Left lung (tissue), 10 donors: ENCODE measurements around the gene NEURL1. TPM values are rescaled to one million over a fixed set of nuclear protein-coding genes. Genes with fewer than 3 reads are reported as not detected.

ENCODE experiments used
- ATAC-seq: fragments of 200-7000 bp; cut with Tn5 transposase; one replicate; pipeline ENCODE4 v1.9.1; 2020; ENCODE audit warnings: moderate library complexity
- DNase-seq, 4 donors: peaks; one replicate each; pipeline ENCODE4 v3.0.0-alpha.2; 2013 to 2020
- H3K27ac ChIP-seq, 2 donors: fragments of 200-600 bp; sonication (generic) in 1 of 2; one replicate each; pipeline versions ENCODE4 v1.5.0 to v1.8.0; 2020 to 2021
- H3K27me3 ChIP-seq, 2 donors: fragments of 200-600 bp; sonication (generic) in 1 of 2; one replicate each; pipeline versions ENCODE4 v1.5.0 to v1.8.0; 2020 to 2021
- H3K36me3 ChIP-seq, 2 donors: fragments of 200-600 bp; sonication (generic) in 1 of 2; one replicate each; pipeline versions ENCODE4 v1.5.0 to v1.8.0; 2020 to 2021
- H3K4me1 ChIP-seq, 2 donors: fragments of 200-600 bp; one replicate each; pipeline ENCODE4 v1.8.0; 2021
- H3K4me3 ChIP-seq, 2 donors: fragments of 200-600 bp; sonication (generic) in 1 of 2; one replicate each; pipeline versions ENCODE4 v1.5.0 to v1.8.0; 2020 to 2021; ENCODE audit warnings: mild to moderate bottlenecking in 1 of 2
- H3K9me3 ChIP-seq, 2 donors: fragments of 200-600 bp; sonication (generic) in 1 of 2; one replicate each; pipeline versions ENCODE4 v1.5.0 to v1.8.0; 2020 to 2021
- CTCF ChIP-seq, 2 donors: fragments of 200-600 bp; sonication (generic) in 1 of 2; IDR thresholded peaks; one replicate each; pipeline versions ENCODE4 v1.5.0 to v1.8.0; 2021; ENCODE audit warnings: antibody characterized with exemption in 2 of 2
- intact Hi-C, 2 donors: fragments of 100-400 bp; cut with DNase I; formaldehyde crosslinking; loops; one replicate each; pipeline versions ENCODE4 v1.11.2 to v1.14.2; 2022
- polyA plus RNA-seq, 6 donors: library from polyadenylated mRNA; unstranded; fragments of 120-200 nt; gene quantifications; one replicate each; pipeline ENCODE4 v1.2.1, GENCODE V29; 2013; ENCODE audit not compliant: insufficient read length in 6 of 6
- total RNA-seq, 2 donors: library from RNA; stranded (reverse); fragmentation: NEBNext Ultra II Directional; extraction: Animal tissue kit (Norgen Biotek cat#: 25700); gene quantifications; one replicate each; pipeline ENCODE4 v1.2.1, GENCODE V29; 2021
- donor health status: DM: no; HTN: yes; CAD: no.
- donor health status: DM: no; HTN: no; CAD: no.

NEURL1 gene
- total and polyA plus RNA-seq, 8 donors, result 0.76 to 2.1 (median 1.4) TPM

- Histone ChIP-seq H3K27me3 (no peaks in the 10 kb centered on the region), H3K4me3 (no peak overlapping the region), H3K36me3 (peaks cover 0 to 30% of the 10 kb centered on the region in 2 donors), H3K27ac (no peak overlapping the region), H3K4me1 (no peaks in the 10 kb centered on the region), H3K9me3 (no peaks in the 10 kb centered on the region)
- ATAC-seq, result no peak
- DNase-seq, result peak in 1 of 4 donors; percentile 32
- TF ChIP-seq CTCF (IDR thresholded peaks at IDR 0.05), result no peak
- intact Hi-C loops, result loop anchor here in 1 of 2 donors (5.0 kb wide), 1 partner anchor 87 kb away; no protein-coding TSS in a partner anchor
Measured at GRCh38 chr10:103600325-103600724, 106.8 kb downstream of the NEURL1 start.

DNA sequence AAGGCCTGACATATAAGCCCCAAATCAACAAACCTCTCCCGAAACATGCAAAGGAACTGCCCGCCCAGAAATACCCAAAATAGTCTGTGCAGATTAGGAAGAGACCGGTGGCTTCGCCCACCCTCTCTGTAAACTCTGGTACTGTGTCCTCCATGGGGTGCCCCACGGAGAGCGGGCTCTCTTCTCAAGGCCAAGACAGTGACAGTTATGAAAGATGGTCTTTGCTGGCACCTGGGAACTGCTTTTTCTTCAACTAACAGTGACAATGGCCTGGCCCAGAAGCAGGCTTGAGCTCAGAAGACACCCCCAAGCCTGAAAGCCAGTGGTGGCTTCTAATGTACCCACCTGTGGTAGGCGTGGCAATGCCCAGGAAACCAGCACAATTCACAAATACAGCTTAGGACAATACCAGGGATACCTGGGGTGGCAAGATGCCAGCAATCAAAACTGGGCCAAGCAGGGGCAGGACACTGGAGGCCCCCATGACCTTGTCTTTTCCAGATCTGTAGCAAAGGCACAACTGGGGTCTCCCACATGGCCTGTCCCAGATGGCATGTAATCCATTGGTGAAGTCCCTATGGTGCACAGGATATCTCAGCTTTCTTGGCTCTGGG, 107.6 kb downstream of the NEURL1 start:
- Histone ChIP-seq H3K36me3 (peaks cover 0 to 30% of the 10 kb centered on the region in 2 donors), H3K4me1 (no peaks in the 10 kb centered on the region), H3K9me3 (no peaks in the 10 kb centered on the region), H3K27ac (no peak overlapping the region), H3K4me3 (no peak overlapping the region), H3K27me3 (no peaks in the 10 kb centered on the region)
- ATAC-seq (no peak), DNase-seq (peak in 1 of 4 donors; percentile 17)
- intact Hi-C loops, result loop anchor here in 1 of 2 donors (5.0 kb wide), 1 partner anchor 86 kb away; no protein-coding TSS in a partner anchor
- no peak for TF ChIP-seq CTCF (IDR thresholded peaks at IDR 0.05)

DNA sequence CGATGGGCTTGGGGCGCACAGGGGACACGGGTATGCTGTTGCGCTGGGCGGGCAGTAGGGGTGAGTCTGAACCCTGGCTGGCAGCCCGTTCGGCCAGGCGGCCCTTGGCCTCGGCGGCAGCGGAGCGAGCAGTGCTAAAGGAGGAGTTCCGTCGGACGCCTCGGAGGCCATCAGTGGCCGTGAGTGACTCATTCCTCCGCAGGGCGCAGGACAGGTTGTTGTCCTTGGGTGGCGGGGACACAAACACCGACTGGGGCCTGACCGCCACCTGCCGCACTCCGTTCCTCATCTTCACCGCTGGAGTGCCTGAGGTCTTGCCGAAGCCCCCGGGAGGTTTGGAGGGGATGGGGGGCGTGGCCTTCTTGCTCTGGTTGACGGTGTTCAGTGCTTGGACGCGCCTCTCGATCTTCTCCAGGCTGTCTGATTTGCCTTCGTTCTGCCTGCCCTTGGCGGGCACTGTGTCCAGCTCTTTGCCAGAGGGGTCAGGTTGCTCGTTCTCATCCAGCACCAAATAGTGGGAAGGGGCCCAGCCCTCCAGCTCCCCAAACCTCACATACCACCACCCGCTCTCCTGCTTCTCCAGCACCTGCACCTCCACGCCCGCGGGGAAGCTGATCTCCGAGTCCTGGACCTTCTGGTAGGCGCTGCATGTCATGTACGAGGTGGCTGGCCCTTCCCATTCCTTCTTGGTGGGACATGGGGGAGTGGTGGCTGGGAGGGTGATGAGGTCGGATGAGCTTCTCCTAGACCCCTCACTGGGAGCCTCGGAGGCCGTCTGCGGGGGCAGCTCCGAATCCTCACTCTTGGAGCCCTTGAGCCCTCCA, 108.7 kb downstream of the NEURL1 start:
- no peaks in the 10 kb centered on the region for H3K9me3 ChIP-seq
- H3K27me3 ChIP-seq, result no peaks in the 10 kb centered on the region
- peaks cover 0 to 30% of the 10 kb centered on the region in 2 donors for H3K36me3 ChIP-seq
- TF ChIP-seq CTCF (IDR thresholded peaks at IDR 0.05), result no peak
- no peak overlapping the region for H3K27ac ChIP-seq
- DNase-seq (peak in 1 of 4 donors; percentile 72), ATAC-seq (no peak)
- intact Hi-C loops, result loop anchor here (2.0 to 5.0 kb wide), 2 partner anchors 83 to 85 kb away; no protein-coding TSS in a partner anchor
- H3K4me3 ChIP-seq, result no peak overlapping the region
- H3K4me1 ChIP-seq, result no peaks in the 10 kb centered on the region

- no peak overlapping the region for H3K27ac ChIP-seq
- no peaks in the 10 kb centered on the region for H3K4me1 ChIP-seq
- H3K36me3 ChIP-seq, result peaks cover 0 to 30% of the 10 kb centered on the region in 2 donors
- intact Hi-C loops, result loop anchor here (2.0 to 5.0 kb wide), 2 partner anchors 82 to 84 kb away; no protein-coding TSS in a partner anchor
- ATAC-seq (no peak), DNase-seq (no peak)
- no peaks in the 10 kb centered on the region for H3K27me3 ChIP-seq
- no peak overlapping the region for H3K4me3 ChIP-seq
- H3K9me3 ChIP-seq, result no peaks in the 10 kb centered on the region
- no peak for TF ChIP-seq CTCF (IDR thresholded peaks at IDR 0.05)
Measured at GRCh38 chr10:103602852-103603155, 109.3 kb downstream of the NEURL1 start.

DNA sequence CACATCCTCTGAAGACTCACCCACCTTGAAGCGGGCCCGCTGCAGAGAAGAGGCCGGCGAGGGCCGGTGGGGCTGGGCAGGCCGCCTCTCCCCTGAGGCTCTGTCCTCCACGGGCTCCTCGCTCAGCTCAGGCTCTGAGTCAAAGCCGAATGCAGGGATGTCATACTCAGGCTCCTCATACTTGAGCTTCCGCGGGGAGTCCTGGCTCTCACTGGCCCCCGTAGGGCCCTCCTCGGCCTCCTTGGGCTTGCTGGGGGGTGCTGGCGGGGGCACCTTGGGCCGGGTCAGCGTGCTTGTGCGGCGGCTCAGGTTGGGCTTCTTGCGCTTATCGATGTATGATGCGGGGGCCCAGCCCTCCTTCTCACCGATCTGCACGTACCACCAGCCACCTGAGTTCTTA, 109.9 kb downstream of the NEURL1 start:
- Histone ChIP-seq H3K27me3 (no peaks in the 10 kb centered on the region), H3K4me1 (no peaks in the 10 kb centered on the region), H3K27ac (no peak overlapping the region), H3K36me3 (peaks cover 0 to 30% of the 10 kb centered on the region in 2 donors), H3K9me3 (no peaks in the 10 kb centered on the region), H3K4me3 (no peak overlapping the region)
- DNase-seq (no peak), ATAC-seq (no peak)
- intact Hi-C loops, result loop anchor here (2.0 to 5.0 kb wide), 2 partner anchors 81 to 84 kb away; no protein-coding TSS in a partner anchor
- no peak for TF ChIP-seq CTCF (IDR thresholded peaks at IDR 0.05)
